ENCODE data around the gene ALPG.

GRCh38 chr2:232396683-232397082 is 10.0 kb upstream of the ALPG start:
- no peak for TF ChIP-seq CTCF (optimal IDR thresholded peaks at IDR 0.05 in 1 of 3, IDR thresholded peaks at IDR 0.05 in 1 of 3, conservative IDR thresholded peaks at IDR 0.05 in 1 of 3; ENCODE audit: extremely low read depth in 1 of 3, insufficient read depth in 2 of 3, low read length in 3 of 3)
- TF ChIP-seq EZH2 (IDR thresholded peaks at IDR 0.05; ENCODE audit: low read length), result no peak
